ENCODE results near the gene PDE4B. TPM values are rescaled to one million over a fixed set of nuclear protein-coding genes. Genes with fewer than 3 reads are reported as not detected.

The PDE4B gene
- total and polyA plus RNA-seq, 2 of the 13 experiments (the other 11 are each of a cell fraction or from before 2014, with no cell fraction given), result not detected

DNA sequence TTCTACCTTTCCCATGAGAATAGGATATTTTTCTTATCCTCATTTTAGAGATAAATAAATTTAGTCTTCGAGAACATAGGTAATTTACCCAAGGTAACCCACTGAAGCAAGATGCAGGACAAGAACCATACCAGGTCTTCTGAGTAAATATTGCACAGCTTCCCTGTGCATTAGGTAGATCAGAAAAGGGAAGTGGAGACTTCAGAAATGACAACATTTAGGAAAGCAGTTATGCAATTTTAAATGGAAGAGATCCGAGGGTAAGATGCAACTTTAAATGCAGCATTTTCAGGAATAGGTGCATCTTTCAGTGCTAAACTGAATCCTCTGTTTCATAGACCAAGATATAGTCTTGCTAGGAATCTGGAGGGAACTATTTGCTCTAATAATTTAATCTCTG lies 534.9 kb downstream of the PDE4B start (continued):
- TF ChIP-seq ZBTB3 (CRISPR knock-in tag; IDR thresholded peaks at IDR 0.05; ENCODE audit: borderline replicate concordance, low read depth) (no peak), KLF11 (CRISPR knock-in tag; IDR thresholded peaks at IDR 0.05) (no peak)

DNA sequence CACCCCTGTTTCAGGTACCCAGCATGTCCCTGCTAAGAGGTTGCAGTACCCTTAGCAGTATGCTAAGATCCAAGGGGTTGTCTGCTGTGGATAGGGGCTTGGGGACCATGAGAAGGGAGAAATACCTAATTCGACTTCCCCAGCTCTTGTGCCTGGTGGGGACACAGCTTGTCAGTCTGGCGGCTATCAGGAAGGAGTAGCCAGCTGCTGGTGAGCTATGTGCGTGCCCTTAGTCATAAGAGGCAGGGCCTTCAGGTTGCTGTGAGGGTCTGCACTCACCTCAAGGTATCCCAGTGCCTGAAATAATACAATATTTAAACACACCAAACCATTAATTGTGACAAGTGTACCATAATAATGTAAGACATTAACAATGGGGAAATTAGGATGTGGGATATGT lies 536.2 kb downstream of the PDE4B start:
- ChIA-PET POLR2A (no interaction called here), CTCF (ENCODE audit: low intra/inter-chr PET ratio, low total read pairs) (no interaction called here)
- no peaks in the 10 kb centered on the region for H4K20me1 ChIP-seq (ENCODE audit: insufficient read depth, low read length)
- H3K9me3 ChIP-seq (ENCODE audit: low read length), result no peaks in the 10 kb centered on the region
- DNase-seq (ENCODE audit: low spot score) (no peak), FAIRE-seq (no peak), ATAC-seq (no peak)
- H3K27ac ChIP-seq (ENCODE audit: extremely low read length, insufficient read depth, low read length), result no peak overlapping the region
- BruUV-seq (replicated peaks), result no TSS peak
- no peak overlapping the region for H3K4me2 ChIP-seq (ENCODE audit: low read depth, low read length)
- no peak overlapping the region for H2AFZ ChIP-seq (ENCODE audit: low read length)
- no peaks in the 10 kb centered on the region for H3K36me3 ChIP-seq (replicated peaks in 1 of 2; ENCODE audit: control insufficient read depth in 1 of 2, insufficient read depth in 2 of 2, low read length in 2 of 2)
- intact Hi-C loops (cut with micrococcal nuclease; ENCODE audit: unreplicated experiment), result no loop called here
- in situ Hi-C loops (cut with HindIII; ENCODE audit: extremely low pct_ligation_motif_present, low pct_unique_long_range_greater_than_20kb), result no loop called here
- H3K9ac ChIP-seq (ENCODE audit: insufficient read depth, low read depth, low read length), result no peak overlapping the region
- WGBS (ENCODE audit: low lambda C conversion rate), result 9% methylated on average over 3 of the region's 3 CpGs
- no peaks in the 10 kb centered on the region for H3K79me2 ChIP-seq (ENCODE audit: insufficient read depth, low read length)
- no peaks in the 10 kb centered on the region for H3K4me1 ChIP-seq (ENCODE audit: insufficient read depth, low read length)
- H3K27me3 ChIP-seq (ENCODE audit: control insufficient read depth in 1 of 2, insufficient read depth in 2 of 2, low read length in 2 of 2), result peaks cover 0 to 2% of the 10 kb centered on the region in 2 experiments; a peak in 2 of 5 replicates
- no peak overlapping the region for H3K4me3 ChIP-seq (replicated peaks in 1 of 3; ENCODE audit: insufficient read depth in 1 of 3, low read depth in 2 of 3, low read length in 3 of 3)
- TF ChIP-seq ZNF34 (CRISPR knock-in tag; IDR thresholded peaks at IDR 0.05; ENCODE audit: borderline replicate concordance) (no peak), RFXAP (CRISPR knock-in tag; IDR thresholded peaks at IDR 0.05; ENCODE audit: borderline replicate concordance) (no peak), PAF1 (CRISPR knock-in tag; IDR thresholded peaks at IDR 0.05) (no peak), ZNF326 (CRISPR knock-in tag; IDR thresholded peaks at IDR 0.05; ENCODE audit: borderline replicate concordance) (no peak)
- TF ChIP-seq, protein P1, sequence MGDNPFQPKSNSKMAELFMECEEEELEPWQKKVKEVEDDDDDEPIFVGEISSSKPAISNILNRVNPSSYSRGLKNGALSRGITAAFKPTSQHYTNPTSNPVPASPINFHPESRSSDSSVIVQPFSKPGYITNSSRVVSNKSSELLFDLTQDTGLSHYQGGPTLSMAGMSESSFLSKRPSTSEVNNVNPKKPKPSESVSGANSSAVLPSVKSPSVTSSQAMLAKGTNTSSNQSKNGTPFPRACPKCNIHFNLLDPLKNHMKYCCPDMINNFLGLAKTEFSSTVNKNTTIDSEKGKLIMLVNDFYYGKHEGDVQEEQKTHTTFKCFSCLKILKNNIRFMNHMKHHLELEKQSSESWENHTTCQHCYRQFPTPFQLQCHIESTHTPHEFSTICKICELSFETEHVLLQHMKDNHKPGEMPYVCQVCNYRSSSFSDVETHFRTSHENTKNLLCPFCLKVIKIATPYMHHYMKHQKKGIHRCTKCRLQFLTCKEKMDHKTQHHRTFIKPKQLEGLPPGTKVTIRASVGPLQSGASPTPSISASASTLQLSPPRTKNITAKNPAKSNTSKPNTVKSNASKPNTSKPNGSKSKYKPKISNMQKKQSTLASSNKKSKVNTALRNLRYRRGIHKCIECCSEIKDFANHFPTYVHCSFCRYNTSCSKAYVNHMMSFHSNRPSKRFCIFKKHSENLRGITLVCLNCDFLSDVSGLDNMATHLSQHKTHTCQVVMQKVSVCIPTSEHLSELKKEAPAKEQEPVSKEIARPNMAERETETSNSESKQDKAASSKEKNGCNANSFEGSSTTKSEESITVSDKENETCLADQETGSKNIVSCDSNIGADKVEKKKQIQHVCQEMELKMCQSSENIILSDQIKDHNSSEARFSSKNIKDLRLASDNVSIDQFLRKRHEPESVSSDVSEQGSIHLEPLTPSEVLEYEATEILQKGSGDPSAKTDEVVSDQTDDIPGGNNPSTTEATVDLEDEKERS (CRISPR knock-in tag; IDR thresholded peaks at IDR 0.05), result no peak
- TF ChIP-seq, protein P2, sequence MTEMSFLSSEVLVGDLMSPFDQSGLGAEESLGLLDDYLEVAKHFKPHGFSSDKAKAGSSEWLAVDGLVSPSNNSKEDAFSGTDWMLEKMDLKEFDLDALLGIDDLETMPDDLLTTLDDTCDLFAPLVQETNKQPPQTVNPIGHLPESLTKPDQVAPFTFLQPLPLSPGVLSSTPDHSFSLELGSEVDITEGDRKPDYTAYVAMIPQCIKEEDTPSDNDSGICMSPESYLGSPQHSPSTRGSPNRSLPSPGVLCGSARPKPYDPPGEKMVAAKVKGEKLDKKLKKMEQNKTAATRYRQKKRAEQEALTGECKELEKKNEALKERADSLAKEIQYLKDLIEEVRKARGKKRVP (CRISPR knock-in tag; IDR thresholded peaks at IDR 0.05), result no peak
- TF ChIP-seq, protein P3, sequence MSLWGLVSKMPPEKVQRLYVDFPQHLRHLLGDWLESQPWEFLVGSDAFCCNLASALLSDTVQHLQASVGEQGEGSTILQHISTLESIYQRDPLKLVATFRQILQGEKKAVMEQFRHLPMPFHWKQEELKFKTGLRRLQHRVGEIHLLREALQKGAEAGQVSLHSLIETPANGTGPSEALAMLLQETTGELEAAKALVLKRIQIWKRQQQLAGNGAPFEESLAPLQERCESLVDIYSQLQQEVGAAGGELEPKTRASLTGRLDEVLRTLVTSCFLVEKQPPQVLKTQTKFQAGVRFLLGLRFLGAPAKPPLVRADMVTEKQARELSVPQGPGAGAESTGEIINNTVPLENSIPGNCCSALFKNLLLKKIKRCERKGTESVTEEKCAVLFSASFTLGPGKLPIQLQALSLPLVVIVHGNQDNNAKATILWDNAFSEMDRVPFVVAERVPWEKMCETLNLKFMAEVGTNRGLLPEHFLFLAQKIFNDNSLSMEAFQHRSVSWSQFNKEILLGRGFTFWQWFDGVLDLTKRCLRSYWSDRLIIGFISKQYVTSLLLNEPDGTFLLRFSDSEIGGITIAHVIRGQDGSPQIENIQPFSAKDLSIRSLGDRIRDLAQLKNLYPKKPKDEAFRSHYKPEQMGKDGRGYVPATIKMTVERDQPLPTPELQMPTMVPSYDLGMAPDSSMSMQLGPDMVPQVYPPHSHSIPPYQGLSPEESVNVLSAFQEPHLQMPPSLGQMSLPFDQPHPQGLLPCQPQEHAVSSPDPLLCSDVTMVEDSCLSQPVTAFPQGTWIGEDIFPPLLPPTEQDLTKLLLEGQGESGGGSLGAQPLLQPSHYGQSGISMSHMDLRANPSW (CRISPR knock-in tag; IDR thresholded peaks at IDR 0.05; ENCODE audit: borderline replicate concordance), result no peak
- TF ChIP-seq, protein P4, sequence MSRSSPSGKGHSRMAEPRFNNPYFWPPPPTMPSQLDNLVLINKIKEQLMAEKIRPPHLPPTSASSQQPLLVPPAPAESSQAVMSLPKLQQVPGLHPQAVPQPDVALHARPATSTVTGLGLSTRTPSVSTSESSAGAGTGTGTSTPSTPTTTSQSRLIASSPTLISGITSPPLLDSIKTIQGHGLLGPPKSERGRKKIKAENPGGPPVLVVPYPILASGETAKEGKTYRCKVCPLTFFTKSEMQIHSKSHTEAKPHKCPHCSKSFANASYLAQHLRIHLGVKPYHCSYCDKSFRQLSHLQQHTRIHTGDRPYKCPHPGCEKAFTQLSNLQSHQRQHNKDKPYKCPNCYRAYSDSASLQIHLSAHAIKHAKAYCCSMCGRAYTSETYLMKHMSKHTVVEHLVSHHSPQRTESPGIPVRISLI (CRISPR knock-in tag; IDR thresholded peaks at IDR 0.05; ENCODE audit: borderline replicate concordance), result no peak
- TF ChIP-seq, protein P5, sequence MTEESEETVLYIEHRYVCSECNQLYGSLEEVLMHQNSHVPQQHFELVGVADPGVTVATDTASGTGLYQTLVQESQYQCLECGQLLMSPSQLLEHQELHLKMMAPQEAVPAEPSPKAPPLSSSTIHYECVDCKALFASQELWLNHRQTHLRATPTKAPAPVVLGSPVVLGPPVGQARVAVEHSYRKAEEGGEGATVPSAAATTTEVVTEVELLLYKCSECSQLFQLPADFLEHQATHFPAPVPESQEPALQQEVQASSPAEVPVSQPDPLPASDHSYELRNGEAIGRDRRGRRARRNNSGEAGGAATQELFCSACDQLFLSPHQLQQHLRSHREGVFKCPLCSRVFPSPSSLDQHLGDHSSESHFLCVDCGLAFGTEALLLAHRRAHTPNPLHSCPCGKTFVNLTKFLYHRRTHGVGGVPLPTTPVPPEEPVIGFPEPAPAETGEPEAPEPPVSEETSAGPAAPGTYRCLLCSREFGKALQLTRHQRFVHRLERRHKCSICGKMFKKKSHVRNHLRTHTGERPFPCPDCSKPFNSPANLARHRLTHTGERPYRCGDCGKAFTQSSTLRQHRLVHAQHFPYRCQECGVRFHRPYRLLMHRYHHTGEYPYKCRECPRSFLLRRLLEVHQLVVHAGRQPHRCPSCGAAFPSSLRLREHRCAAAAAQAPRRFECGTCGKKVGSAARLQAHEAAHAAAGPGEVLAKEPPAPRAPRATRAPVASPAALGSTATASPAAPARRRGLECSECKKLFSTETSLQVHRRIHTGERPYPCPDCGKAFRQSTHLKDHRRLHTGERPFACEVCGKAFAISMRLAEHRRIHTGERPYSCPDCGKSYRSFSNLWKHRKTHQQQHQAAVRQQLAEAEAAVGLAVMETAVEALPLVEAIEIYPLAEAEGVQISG (CRISPR knock-in tag; IDR thresholded peaks at IDR 0.05), result no peak

Measured in HepG2 (cell line).